ENCODE results near the gene CDK11B. TPM values are rescaled to one million over a fixed set of nuclear protein-coding genes. Genes with fewer than 3 reads are reported as not detected.
"Not testable (repeated sequence)": the region's sequence is repeated elsewhere in the genome, so short reads cannot be mapped to it uniquely, and the experiment has no call there.

CDK11B gene
- 24.8 TPM for total RNA-seq
- long read RNA-seq, transcript CDK11B-203 (20 exons, 2,998 nt): major isoform, 6 of 25 reads
- long read RNA-seq, partial matches to known transcripts: 10 of 25 reads
- long read RNA-seq, other reads (novel, unspliced or antisense): 8 of 25 reads

- intact Hi-C loops (cut with DNase I); H3K4me1 ChIP-seq; H3K27me3 ChIP-seq; H3K9me3 ChIP-seq: not testable (repeated sequence)
- Histone ChIP-seq H3K27ac (peak within 1 kb of the TSS; percentile 100), H3K4me3 (peak within 1 kb of the TSS; percentile 65), H3K36me3 (peaks cover 34% of the 10 kb centered on the region)
- peak; percentile 36 for TF ChIP-seq CTCF (IDR thresholded peaks at IDR 0.05)
- ATAC-seq (peak; percentile 95), DNase-seq (peak; percentile 96)
These were observed at the start of gene CDK11B for GRCh38 chr1:1658583-1659549. CDK11B (minus strand) TSS chr1:1659004; CDS start chr1:1657485, 1,519 bp downstream.

GRCh38 chr1:1707897-1708296 is 49.1 kb upstream of the CDK11B start:
- H3K27me3 ChIP-seq; H3K4me3 ChIP-seq; intact Hi-C loops (cut with DNase I); H3K27ac ChIP-seq; ATAC-seq; H3K4me1 ChIP-seq; H3K9me3 ChIP-seq: not testable (repeated sequence)
- H3K36me3 ChIP-seq: peaks cover 23% of the 10 kb centered on the region
- peak; percentile 22 for DNase-seq

DNA sequence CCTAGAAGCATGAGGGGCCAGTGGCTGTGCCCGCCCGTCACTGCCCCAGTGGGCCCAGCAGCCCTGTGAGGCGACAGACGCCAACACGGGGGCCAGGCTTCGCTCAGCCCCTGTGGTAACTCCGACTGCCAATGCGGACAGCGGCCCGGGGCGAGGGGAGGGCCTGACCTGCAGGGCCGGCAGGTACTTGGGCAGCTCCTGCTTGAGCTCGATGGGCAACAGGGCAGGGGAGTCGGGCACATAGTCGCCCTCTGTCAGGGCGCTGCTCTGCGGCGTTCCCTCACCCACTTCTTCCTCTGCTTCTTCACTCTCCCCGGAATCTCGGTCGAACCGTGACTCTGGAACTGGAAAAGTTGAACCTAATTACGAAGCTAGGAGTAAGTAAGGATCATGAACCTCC is 48.4 kb upstream of the CDK11B start:
- peak; percentile 39 for DNase-seq
- H3K27ac ChIP-seq; ATAC-seq; intact Hi-C loops (cut with DNase I); H3K4me3 ChIP-seq; H3K27me3 ChIP-seq; H3K9me3 ChIP-seq; H3K4me1 ChIP-seq: not testable (repeated sequence)
- peaks cover 23% of the 10 kb centered on the region for H3K36me3 ChIP-seq

GRCh38 chr1:1705623-1706022 is 46.8 kb upstream of the CDK11B start:
- peak; percentile 28 for DNase-seq
- not testable (repeated sequence) for ATAC-seq

DNA sequence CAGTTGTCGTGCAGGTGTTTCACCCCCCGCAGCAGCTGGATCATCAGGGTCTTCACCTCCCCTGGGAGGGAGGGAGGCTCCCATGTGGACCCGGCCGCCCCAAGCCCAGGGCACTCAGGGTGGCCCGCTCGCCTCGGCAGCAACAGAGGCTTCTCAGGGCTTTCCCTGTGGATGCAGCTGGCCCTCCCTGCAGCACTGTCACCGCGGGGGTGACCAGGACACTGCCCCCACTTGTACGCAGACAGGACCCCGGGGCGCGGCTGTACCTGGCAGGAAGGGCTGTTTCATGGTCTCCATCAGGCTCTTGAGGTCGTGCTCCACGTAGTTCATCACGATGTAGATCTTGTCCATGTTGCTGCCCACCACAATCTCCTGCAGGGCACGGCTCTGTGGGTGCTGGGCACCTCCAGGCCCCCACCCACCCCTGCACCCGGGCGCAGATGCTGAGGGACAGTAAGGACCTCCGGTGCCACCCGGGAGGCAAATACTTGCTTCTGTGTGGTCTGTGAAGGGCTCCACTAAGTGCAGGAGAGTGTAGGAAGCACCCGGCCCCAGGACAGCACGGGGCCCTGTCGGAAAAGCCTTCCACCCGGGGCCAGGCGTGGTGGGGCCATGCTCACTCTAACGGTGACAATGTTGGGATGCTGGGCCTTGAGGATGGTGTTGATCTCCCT is 45.6 kb upstream of the CDK11B start:
- H3K4me3 ChIP-seq; intact Hi-C loops (cut with DNase I); H3K27me3 ChIP-seq; H3K9me3 ChIP-seq; H3K27ac ChIP-seq; H3K4me1 ChIP-seq; ATAC-seq: not testable (repeated sequence)
- peaks cover 23% of the 10 kb centered on the region for H3K36me3 ChIP-seq
- peak; percentile 59 for DNase-seq

More at GRCh38 chr1:1705623-1706022, 46.8 kb upstream of the CDK11B start:
- H3K4me3 ChIP-seq; intact Hi-C loops (cut with DNase I); H3K27ac ChIP-seq; H3K27me3 ChIP-seq; H3K9me3 ChIP-seq; H3K4me1 ChIP-seq: not testable (repeated sequence)
- peaks cover 23% of the 10 kb centered on the region for H3K36me3 ChIP-seq

DNA sequence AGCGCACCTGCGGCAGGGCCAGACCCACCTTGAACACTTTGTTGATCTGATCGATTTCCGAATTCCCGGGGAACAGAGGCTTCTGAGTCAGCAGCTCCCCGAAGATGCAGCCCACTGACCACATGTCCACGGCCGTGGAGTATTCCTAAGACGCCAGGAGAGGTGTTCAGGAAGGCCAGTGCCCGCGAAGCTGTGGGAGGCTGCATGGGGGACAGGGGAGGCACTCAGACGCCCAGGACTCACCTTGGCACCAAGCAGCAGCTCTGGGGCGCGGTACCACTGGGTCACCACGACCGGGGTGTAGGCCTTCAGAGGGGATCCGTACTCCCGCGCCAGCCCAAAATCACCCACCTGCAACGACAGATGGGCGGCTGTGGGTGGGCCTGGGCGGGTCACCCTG is 45.0 kb upstream of the CDK11B start:
- intact Hi-C loops (cut with DNase I): no loop called here
- ATAC-seq: no peak

DNA sequence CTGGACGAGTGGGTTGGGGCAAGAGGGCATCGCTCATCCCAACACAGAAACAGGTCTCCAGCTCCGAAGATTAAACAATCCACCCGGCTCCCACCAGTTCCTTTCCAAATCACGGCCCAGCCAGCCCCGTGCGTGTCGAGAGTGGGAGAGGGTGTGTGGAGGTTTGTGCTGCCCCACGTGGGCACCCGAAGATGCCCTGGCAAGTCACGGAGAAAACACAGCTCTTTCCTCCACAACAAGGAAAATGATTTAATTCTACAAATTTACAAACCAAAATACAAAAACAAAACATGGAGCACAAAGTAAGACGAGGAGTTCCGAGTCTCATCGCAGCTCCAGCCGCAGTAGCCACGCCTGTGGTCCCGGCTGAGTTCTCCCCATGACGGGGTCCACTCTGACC is 43.7 kb upstream of the CDK11B start:
- H3K4me1 ChIP-seq; intact Hi-C loops (cut with DNase I); H3K27ac ChIP-seq; H3K4me3 ChIP-seq; H3K27me3 ChIP-seq; DNase-seq; H3K9me3 ChIP-seq; ATAC-seq: not testable (repeated sequence)
- peaks cover 23% of the 10 kb centered on the region for H3K36me3 ChIP-seq

More for the DNA sequence above, 45.0 kb upstream of the CDK11B start:
- Histone ChIP-seq H3K4me1 (no peaks in the 10 kb centered on the region), H3K36me3 (peaks cover 23% of the 10 kb centered on the region), H3K4me3 (no peak overlapping the region), H3K9me3 (no peaks in the 10 kb centered on the region), H3K27ac (no peak overlapping the region), H3K27me3 (no peaks in the 10 kb centered on the region)
- DNase-seq: peak; percentile 57
- TF ChIP-seq CTCF (IDR thresholded peaks at IDR 0.05): no peak

DNA sequence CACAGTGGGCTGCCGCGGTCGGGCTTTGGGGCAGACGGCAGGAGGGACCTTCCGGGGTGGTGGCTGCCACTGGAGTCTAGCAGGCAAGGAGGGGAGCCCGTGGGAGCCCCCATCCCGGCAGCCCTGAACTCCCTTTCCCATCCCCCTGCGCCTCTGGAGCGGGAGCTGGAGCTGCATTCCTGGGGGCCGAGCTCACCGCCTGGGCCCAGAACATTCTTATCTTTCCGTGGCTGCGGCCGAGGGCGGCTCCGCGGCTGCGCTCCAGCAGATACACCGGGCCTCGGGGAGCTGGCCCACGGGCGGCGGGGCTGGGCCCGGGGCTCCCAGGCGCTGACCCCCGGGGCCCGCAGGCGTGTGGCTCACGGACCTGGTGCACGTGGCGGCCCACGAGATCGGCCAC is 41.8 kb upstream of the CDK11B start:
- H3K27me3 ChIP-seq; H3K4me1 ChIP-seq; H3K9me3 ChIP-seq; intact Hi-C loops (cut with DNase I); H3K4me3 ChIP-seq; H3K27ac ChIP-seq; DNase-seq: not testable (repeated sequence)
- ATAC-seq: peak; percentile 69
- H3K36me3 ChIP-seq: peaks cover 13% of the 10 kb centered on the region

DNA sequence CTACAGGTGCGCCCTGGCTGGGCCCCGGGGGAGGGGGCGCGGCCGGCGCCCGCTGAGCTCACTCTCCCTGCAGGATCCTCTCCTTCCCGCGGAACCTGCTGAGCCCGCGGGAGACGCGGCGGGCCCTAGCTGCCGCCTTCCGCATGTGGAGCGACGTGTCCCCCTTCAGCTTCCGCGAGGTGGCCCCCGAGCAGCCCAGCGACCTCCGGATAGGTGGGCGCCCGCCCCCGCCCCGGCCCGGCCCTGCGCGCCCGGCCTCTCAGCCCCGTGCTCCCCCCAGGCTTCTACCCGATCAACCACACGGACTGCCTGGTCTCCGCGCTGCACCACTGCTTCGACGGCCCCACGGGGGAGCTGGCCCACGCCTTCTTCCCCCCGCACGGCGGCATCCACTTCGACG is 41.3 kb upstream of the CDK11B start:
- not testable (repeated sequence) for H3K27ac ChIP-seq

DNA sequence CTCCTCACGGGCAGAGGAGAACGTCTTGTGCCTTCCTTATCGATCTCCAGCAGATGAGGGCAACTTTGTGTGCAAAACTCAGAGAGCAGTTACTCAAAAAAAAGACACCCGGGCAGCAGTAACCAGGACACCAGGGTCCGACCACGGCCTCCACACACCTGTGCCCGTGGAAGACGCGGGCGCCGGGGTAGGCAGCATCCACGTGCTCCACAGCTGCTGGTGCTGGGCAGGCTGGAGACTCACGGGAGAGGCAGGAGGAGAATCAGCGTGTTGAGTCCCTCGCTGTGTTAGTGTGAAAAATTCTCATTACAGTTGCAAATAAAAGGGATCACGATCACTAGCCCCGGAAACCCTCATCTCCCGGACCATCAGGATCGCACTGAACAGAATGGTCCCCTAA is 40.3 kb upstream of the CDK11B start:
- H3K4me3 ChIP-seq; ATAC-seq; H3K9me3 ChIP-seq; intact Hi-C loops (cut with DNase I); H3K4me1 ChIP-seq; H3K27ac ChIP-seq; H3K27me3 ChIP-seq; H3K36me3 ChIP-seq: not testable (repeated sequence)
- DNase-seq: peak; percentile 51

More for the DNA sequence above, 41.3 kb upstream of the CDK11B start:
- intact Hi-C loops (cut with DNase I); H3K4me1 ChIP-seq; H3K27me3 ChIP-seq; DNase-seq; H3K4me3 ChIP-seq; H3K9me3 ChIP-seq: not testable (repeated sequence)
- H3K36me3 ChIP-seq: peaks cover 13% of the 10 kb centered on the region
- peak; percentile 30 for ATAC-seq

GRCh38 chr1:1697358-1698183 is 38.8 kb upstream of the CDK11B start:
- H3K36me3 ChIP-seq; H3K4me1 ChIP-seq; H3K27ac ChIP-seq; H3K4me3 ChIP-seq; H3K27me3 ChIP-seq; intact Hi-C loops (cut with DNase I); ATAC-seq; H3K9me3 ChIP-seq: not testable (repeated sequence)
- DNase-seq: peak; percentile 57
